Duodenal mucosa (tissue), 2 donors: ENCODE data around the gene BRCA2.

Experiments
- H3K27ac ChIP-seq: one replicate; pipeline ENCODE4 v1.7.0; 2013; ENCODE audit warnings: low read depth, low read length
- H3K27me3 ChIP-seq, 2 donors: one replicate each; pipeline ENCODE4 v1.7.0; 2013; ENCODE audit warnings: low read length in 2 of 2, control low read depth in 1 of 2; ENCODE audit not compliant: insufficient read depth in 2 of 2, control insufficient read depth in 1 of 2
- H3K36me3 ChIP-seq, 2 donors: one replicate each; pipeline ENCODE4 v1.7.0; 2013; ENCODE audit warnings: low read length in 2 of 2, control low read depth in 1 of 2; ENCODE audit not compliant: insufficient read depth in 2 of 2, control insufficient read depth in 1 of 2
- H3K4me1 ChIP-seq, 2 donors: one replicate each; pipeline ENCODE4 v1.7.0; 2013; ENCODE audit warnings: low read length in 2 of 2, control low read depth in 1 of 2; ENCODE audit not compliant: insufficient read depth in 2 of 2, control insufficient read depth in 1 of 2
- H3K4me3 ChIP-seq, 2 donors: one replicate each; pipeline ENCODE4 v1.7.0; 2013; ENCODE audit warnings: low read length in 2 of 2, low read depth in 1 of 2
- H3K9ac ChIP-seq, 2 donors: one replicate each; pipeline ENCODE4 v1.7.0; 2013; ENCODE audit warnings: low read length in 2 of 2, low read depth in 1 of 2
- H3K9me3 ChIP-seq, 2 donors: one replicate each; pipeline ENCODE4 v1.7.0; 2013; ENCODE audit warnings: low read length in 2 of 2, control low read depth in 1 of 2; ENCODE audit not compliant: control insufficient read depth in 1 of 2

Gene BRCA2

DNA sequence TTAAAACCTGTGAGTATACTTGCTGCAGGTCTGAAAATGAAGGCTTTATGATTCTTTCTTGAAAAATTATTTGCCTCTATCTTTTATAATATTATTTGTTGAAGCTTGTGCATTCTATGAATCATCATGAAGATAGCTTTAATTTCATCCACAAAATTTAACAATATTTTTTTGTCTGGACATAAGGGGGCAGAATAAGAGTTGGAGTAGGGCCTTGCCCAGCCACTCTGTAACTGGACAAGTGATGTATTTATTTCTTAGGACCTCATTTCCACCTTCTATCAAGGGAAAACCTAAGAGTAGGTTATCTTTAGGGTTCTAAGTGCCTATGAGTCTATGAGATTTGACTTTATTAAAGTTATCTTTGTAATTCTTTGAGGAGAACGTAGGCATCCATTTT lies 62.7 kb downstream of the BRCA2 start:
- Histone ChIP-seq H3K4me3 (no peak overlapping the region), H3K9me3 (no peaks in the 10 kb centered on the region), H3K9ac (no peak overlapping the region), H3K4me1 (no peaks in the 10 kb centered on the region), H3K27me3 (no peaks in the 10 kb centered on the region), H3K36me3 (peaks cover 0 to 6% of the 10 kb centered on the region in 2 donors), H3K27ac (no peak overlapping the region)

DNA sequence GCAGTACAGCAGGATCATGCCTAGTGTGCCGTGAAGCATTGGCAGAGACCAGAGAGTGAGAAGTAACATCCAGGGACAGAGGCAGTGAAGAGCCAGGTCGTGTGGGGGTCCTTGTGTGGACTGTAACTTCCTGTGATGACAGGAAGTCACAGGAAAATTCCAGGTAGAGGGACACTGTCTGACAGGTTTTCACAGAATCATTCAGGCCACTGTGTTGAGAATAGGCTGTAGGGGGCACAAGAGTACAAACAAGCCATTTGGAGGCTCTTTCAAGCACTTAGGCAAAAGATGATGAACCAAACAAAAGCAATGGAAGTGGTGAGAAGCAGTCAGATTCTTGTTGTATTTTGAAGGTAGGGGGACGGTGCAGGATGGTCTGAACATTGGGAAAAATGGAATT lies 66.2 kb downstream of the BRCA2 start:
- H3K27me3 ChIP-seq, result no peaks in the 10 kb centered on the region

DNA sequence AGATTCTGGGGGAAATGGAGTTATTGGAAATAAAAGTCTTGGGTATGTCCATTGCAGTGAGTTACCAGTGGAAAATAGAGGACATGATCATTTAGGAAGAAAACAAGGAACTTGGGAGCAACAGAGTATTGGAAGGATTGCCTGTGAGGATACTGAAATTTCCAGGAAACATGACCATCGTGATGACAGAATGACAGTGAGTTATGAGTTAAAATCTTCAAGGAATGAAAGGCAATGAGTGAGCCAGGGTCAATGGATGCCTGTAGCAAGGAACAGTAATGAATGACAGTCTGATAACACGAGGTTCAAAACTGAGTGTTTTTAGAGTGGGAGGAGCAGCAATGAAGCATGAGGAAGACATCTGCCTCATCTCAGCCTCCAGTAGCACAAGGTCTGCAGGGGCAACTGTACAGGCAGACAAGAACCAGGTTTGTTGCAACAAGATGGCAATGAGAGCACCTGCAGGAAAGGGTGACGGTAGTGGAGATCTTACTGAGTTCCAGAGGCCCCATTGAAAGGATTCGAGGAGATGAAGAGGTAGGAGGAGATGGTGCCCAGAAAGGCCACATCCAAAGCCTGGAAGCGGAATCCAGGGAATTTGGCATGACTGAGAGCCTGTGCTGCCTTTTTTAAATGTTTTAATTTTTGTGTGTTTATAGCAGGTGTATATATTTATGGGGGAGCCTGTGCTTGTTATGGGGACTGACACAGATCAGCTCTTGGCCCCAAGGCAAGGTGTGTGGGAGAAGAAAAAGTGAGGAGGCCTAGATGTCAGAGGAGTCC lies 68.7 kb downstream of the BRCA2 start:
- H3K27me3 ChIP-seq, result no peaks in the 10 kb centered on the region
- H3K9ac ChIP-seq, result no peak overlapping the region
- H3K27ac ChIP-seq, result no peak overlapping the region
- H3K36me3 ChIP-seq, result peaks cover 0 to 2% of the 10 kb centered on the region in 2 donors
- H3K9me3 ChIP-seq, result no peaks in the 10 kb centered on the region
- no peak overlapping the region for H3K4me3 ChIP-seq
- H3K4me1 ChIP-seq, result no peaks in the 10 kb centered on the region

More for the DNA sequence above, 66.2 kb downstream of the BRCA2 start:
- no peak overlapping the region for H3K4me3 ChIP-seq
- H3K27ac ChIP-seq, result no peak overlapping the region
- H3K36me3 ChIP-seq, result peaks cover 0 to 5% of the 10 kb centered on the region in 2 donors
- H3K9me3 ChIP-seq, result no peaks in the 10 kb centered on the region
- H3K9ac ChIP-seq, result no peak overlapping the region
- H3K4me1 ChIP-seq, result no peaks in the 10 kb centered on the region

DNA sequence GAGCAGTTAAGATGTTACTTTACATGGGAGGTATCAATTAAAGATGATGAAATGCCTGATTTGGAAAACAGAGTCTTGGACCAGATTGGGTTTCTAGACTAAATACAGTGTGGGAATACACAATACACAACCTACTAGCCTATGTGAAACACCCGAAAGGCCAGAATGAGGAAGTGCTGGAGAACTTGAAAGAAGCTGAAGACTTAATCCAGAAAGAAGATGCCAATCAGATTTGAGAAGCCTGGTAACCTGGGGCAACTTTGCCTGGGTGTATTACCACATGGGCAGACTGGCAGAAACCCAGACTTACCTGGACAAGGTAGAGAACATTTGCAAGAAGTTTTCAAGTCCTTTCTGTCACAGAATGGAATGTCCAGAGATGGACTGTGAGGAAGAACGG lies 69.4 kb downstream of the BRCA2 start:
- Histone ChIP-seq H3K36me3 (peaks cover 0 to 2% of the 10 kb centered on the region in 2 donors), H3K27me3 (no peaks in the 10 kb centered on the region), H3K9me3 (no peaks in the 10 kb centered on the region), H3K27ac (no peak overlapping the region), H3K4me1 (no peaks in the 10 kb centered on the region), H3K9ac (no peak overlapping the region), H3K4me3 (no peak overlapping the region)

DNA sequence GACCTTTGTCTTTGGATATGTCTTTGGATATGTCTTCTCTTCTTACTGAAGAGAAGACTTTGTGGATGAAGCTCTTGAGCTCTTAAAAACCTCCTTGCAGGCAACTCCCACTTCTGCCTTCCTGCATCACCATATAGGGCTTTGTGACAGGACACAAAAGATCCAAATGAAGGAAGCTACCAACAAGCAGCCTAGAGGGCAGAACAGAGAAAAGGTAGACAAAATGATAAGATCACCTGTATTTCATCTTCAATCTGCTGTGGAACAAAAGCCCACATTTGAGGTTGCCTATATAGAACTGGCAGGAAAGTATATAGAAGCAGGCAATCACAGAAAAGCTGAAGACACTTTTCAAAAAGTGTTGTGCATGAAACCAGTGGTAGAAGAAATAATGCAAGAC lies 70.1 kb downstream of the BRCA2 start:
- Histone ChIP-seq H3K27ac (no peak overlapping the region), H3K36me3 (peaks cover 0 to 2% of the 10 kb centered on the region in 2 donors), H3K9me3 (no peaks in the 10 kb centered on the region), H3K27me3 (no peaks in the 10 kb centered on the region), H3K9ac (no peak overlapping the region), H3K4me1 (no peaks in the 10 kb centered on the region), H3K4me3 (no peak overlapping the region)

DNA sequence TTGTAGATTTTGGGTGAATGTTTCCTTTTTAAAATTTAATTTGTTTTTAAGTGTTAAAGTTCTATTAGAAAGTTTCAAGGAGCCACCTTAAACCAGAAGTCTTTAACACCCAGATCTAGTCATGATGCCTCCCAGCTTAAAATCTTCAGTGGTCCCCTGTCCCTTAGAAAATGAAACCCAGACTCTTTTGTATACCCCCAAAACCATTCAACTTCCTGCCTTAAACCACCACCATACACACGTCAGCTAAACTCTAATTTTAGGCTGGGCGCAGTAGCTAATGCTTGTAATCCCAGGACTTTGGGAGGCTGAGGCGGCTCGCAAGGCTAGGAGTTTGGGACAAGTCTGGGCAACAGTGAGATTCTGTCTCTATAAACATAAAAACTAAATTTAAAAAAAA lies 74.7 kb downstream of the BRCA2 start:
- Histone ChIP-seq H3K9me3 (no peaks in the 10 kb centered on the region), H3K36me3 (no peaks in the 10 kb centered on the region), H3K4me1 (no peaks in the 10 kb centered on the region), H3K4me3 (no peak overlapping the region), H3K9ac (no peak overlapping the region), H3K27ac (no peak overlapping the region), H3K27me3 (no peaks in the 10 kb centered on the region)

DNA sequence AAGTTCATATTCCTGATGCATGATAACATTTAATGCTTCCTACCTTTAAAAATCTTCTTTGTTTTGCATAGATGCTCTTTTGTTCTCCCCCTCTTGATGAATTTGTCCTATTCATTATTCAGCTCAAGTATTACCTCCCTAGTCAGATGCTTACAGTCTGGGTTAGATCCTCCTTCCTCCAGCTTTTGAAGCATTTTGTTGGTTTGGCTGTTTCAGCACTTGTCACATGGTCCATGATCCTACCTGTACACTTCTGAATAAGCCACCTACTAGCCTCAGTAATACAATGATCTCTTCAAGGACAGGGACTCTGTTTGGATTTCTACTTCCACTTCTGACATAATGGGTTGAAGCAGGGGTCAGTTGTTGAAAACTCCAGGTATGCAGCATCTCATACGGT lies 75.2 kb downstream of the BRCA2 start:
- H3K36me3 ChIP-seq, result no peaks in the 10 kb centered on the region
- H3K4me1 ChIP-seq, result no peaks in the 10 kb centered on the region
- H3K27me3 ChIP-seq, result no peaks in the 10 kb centered on the region
- no peak overlapping the region for H3K9ac ChIP-seq
- H3K27ac ChIP-seq, result no peak overlapping the region
- H3K9me3 ChIP-seq, result no peaks in the 10 kb centered on the region
- no peak overlapping the region for H3K4me3 ChIP-seq

DNA sequence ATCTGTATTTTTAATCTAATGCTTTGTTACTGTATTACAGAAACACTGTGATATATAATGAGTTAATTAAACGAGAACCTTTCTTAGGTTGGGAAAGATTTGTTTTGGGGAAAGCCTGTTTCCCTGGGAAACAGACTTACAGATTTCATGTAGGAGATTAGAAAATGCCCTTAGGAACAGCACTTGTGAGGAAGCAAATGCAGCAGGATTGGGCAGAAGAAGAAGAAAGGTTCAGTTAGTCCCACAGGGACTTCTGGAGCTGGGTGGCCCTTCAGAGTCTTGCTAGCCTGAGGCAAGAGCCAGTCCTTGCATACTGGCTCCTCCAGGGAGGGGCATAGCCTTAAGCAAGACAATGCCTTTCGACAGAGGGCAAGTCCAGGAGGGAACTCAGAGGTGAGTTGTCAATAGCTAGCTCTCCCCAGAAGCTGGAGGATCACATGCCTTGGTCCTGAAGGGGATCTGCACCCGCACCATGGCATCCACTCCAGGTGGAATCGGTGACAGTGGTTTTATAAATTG lies 75.9 kb downstream of the BRCA2 start:
- H3K4me3 ChIP-seq, result no peak overlapping the region
- H3K4me1 ChIP-seq, result no peaks in the 10 kb centered on the region
- no peaks in the 10 kb centered on the region for H3K36me3 ChIP-seq
- no peak overlapping the region for H3K9ac ChIP-seq
- H3K9me3 ChIP-seq, result no peaks in the 10 kb centered on the region
- no peaks in the 10 kb centered on the region for H3K27me3 ChIP-seq
- no peak overlapping the region for H3K27ac ChIP-seq

DNA sequence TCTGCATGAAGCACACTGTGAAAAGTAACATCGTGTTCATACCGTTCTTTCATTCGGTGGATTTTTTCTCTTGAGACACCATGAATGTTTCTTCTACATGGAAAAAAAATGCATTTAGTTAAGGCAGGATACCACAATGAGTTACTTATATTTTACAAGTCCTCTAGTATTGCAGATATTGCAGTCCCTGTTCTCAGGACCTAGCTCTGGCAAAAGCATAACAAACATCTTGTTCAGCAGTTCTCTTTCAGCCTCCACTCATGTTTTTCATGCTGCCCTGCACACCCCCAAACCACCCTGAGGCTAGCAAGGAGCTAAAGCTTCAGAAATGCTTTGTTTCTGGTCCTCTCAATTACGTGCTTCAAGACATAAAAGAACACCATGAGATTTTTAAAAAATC lies 87.8 kb downstream of the BRCA2 start:
- H3K36me3 ChIP-seq, result peaks cover 17 to 34% of the 10 kb centered on the region in 2 donors
- H3K27me3 ChIP-seq, result no peaks in the 10 kb centered on the region
- no peaks in the 10 kb centered on the region for H3K4me1 ChIP-seq

DNA sequence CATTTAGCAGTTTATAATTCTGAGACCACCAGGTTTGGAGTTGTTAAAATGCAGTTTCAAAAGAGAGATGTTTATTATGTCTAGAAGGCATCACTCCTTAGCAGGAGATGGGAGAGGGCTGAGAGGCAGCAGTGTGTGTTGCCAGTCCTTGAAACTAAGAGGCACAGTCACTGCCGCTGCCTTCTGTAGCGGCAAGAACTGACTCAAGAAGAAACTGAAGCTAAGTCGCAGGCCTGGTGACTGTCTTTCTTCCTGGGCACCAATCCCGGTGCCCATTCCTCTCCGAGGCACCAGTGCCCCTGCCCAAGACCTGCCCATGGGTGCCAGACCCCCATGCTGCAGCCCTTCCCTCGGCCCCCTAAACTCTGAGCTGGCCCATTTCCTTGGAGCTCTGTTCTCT lies 92.5 kb downstream of the BRCA2 start:
- peaks cover 13 to 27% of the 10 kb centered on the region in 2 donors for H3K36me3 ChIP-seq
- H3K9me3 ChIP-seq, result no peaks in the 10 kb centered on the region
- H3K4me3 ChIP-seq, result no peak overlapping the region
- no peak overlapping the region for H3K9ac ChIP-seq
- H3K27ac ChIP-seq, result no peak overlapping the region
- H3K4me1 ChIP-seq, result no peaks in the 10 kb centered on the region
- no peaks in the 10 kb centered on the region for H3K27me3 ChIP-seq

More for the DNA sequence above, 87.8 kb downstream of the BRCA2 start:
- Histone ChIP-seq H3K9ac (no peak overlapping the region), H3K9me3 (no peaks in the 10 kb centered on the region), H3K27ac (no peak overlapping the region), H3K4me3 (no peak overlapping the region)
